ENCODE results near the gene RTKN. TPM values are rescaled to one million over a fixed set of nuclear protein-coding genes. Genes with fewer than 3 reads are reported as not detected.

The RTKN gene
- total and polyA plus RNA-seq, 2 of the 13 experiments (the other 11 are each of a cell fraction or from before 2014, with no cell fraction given): 159 to 166 TPM

GRCh38 chr2:74429487-74430451 is 12.0 kb downstream of the RTKN start (continued):
- TF ChIP-seq TGIF2 (CRISPR knock-in tag; IDR thresholded peaks at IDR 0.05): no peak; the same call in 1 of the 2 replicates
- peak; percentile 97 for TF ChIP-seq HNF4A (CRISPR knock-in tag; IDR thresholded peaks at IDR 0.05)
- 0 out of 2 replicates have a peak, but pooled peaks have one; percentile 78 for TF ChIP-seq EEA1 (CRISPR knock-in tag; IDR thresholded peaks at IDR 0.05; ENCODE audit: borderline replicate concordance)
- TF ChIP-seq, protein P1, sequence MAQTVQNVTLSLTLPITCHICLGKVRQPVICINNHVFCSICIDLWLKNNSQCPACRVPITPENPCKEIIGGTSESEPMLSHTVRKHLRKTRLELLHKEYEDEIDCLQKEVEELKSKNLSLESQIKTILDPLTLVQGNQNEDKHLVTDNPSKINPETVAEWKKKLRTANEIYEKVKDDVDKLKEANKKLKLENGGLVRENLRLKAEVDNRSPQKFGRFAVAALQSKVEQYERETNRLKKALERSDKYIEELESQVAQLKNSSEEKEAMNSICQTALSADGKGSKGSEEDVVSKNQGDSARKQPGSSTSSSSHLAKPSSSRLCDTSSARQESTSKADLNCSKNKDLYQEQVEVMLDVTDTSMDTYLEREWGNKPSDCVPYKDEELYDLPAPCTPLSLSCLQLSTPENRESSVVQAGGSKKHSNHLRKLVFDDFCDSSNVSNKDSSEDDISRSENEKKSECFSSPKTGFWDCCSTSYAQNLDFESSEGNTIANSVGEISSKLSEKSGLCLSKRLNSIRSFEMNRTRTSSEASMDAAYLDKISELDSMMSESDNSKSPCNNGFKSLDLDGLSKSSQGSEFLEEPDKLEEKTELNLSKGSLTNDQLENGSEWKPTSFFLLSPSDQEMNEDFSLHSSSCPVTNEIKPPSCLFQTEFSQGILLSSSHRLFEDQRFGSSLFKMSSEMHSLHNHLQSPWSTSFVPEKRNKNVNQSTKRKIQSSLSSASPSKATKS (CRISPR knock-in tag; IDR thresholded peaks at IDR 0.05): no peak
- no peak for TF ChIP-seq ZNF660 (CRISPR knock-in tag; IDR thresholded peaks at IDR 0.05; ENCODE audit: borderline replicate concordance, low read depth)
- TF ChIP-seq CCDC6 (CRISPR knock-in tag; IDR thresholded peaks at IDR 0.05): peak; percentile 87
- peak; percentile 97 for TF ChIP-seq ZNF567 (CRISPR knock-in tag; IDR thresholded peaks at IDR 0.05; ENCODE audit: borderline replicate concordance)
- TF ChIP-seq ZBTB20 (CRISPR knock-in tag; IDR thresholded peaks at IDR 0.05; ENCODE audit: borderline replicate concordance, low read depth): no peak; the same call in 1 of the 2 replicates
- no peak; the same call in 1 of the 2 replicates for TF ChIP-seq ZNF83 (CRISPR knock-in tag; IDR thresholded peaks at IDR 0.05; ENCODE audit: borderline replicate concordance)
- TF ChIP-seq NFIB (CRISPR knock-in tag; IDR thresholded peaks at IDR 0.05; ENCODE audit: borderline replicate concordance): no peak
- TF ChIP-seq ZNF556 (CRISPR knock-in tag; IDR thresholded peaks at IDR 0.05; ENCODE audit: borderline replicate concordance): peak; percentile 88; the same call in 1 of the 2 replicates
- TF ChIP-seq ATF5 (CRISPR knock-in tag; IDR thresholded peaks at IDR 0.05; ENCODE audit: low read depth): peak; percentile 60; the same call in 1 of the 2 replicates
- TF ChIP-seq, protein P2, sequence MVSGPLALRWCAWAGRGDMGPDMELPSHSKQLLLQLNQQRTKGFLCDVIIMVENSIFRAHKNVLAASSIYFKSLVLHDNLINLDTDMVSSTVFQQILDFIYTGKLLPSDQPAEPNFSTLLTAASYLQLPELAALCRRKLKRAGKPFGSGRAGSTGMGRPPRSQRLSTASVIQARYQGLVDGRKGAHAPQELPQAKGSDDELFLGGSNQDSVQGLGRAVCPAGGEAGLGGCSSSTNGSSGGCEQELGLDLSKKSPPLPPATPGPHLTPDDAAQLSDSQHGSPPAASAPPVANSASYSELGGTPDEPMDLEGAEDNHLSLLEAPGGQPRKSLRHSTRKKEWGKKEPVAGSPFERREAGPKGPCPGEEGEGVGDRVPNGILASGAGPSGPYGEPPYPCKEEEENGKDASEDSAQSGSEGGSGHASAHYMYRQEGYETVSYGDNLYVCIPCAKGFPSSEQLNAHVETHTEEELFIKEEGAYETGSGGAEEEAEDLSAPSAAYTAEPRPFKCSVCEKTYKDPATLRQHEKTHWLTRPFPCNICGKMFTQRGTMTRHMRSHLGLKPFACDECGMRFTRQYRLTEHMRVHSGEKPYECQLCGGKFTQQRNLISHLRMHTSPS (CRISPR knock-in tag; IDR thresholded peaks at IDR 0.05; ENCODE audit: low read depth): peak; percentile 94
- TF ChIP-seq ZNF124 (CRISPR knock-in tag; IDR thresholded peaks at IDR 0.05): no peak; the same call in 1 of the 2 replicates
- peak; percentile 70; the same call in 1 of the 2 replicates for TF ChIP-seq ZC3H13 (CRISPR knock-in tag; IDR thresholded peaks at IDR 0.05)
- 0 out of 2 replicates have a peak, but pooled peaks have one; percentile 1 for TF ChIP-seq CREB1 (IDR thresholded peaks at IDR 0.05)
- peak; percentile 75; the same call in 1 of the 2 replicates for TF ChIP-seq CREB1 (CRISPR knock-in tag; IDR thresholded peaks at IDR 0.05)
- TF ChIP-seq ZNF34 (CRISPR knock-in tag; IDR thresholded peaks at IDR 0.05; ENCODE audit: borderline replicate concordance): peak; percentile 88; the same call in 1 of the 2 replicates
